HEK293 (cell line): ENCODE measurements around the gene MYORG.

Experiments
- BCL11A ChIP-seq: fragments of 450-650 bp; formaldehyde crosslinking; IDR thresholded peaks from 2 replicates; pipeline ENCODE4 v1.5.1; 2016; ENCODE audit warnings: low read depth, missing biosample characterization, missing genetic modification characterization
- BCL6B ChIP-seq: fragments of 450-650 bp; formaldehyde crosslinking; IDR thresholded peaks from 2 replicates; pipeline ENCODE4 v1.5.1; 2017; ENCODE audit warnings: missing biosample characterization, missing genetic modification characterization
- HOXC10 ChIP-seq: sonication (generic); formaldehyde crosslinking; IDR thresholded peaks from 2 replicates; pipeline ENCODE4 v1.8.1; 2023; ENCODE audit warnings: mild to moderate bottlenecking, missing genetic modification reagents
- HOXD13 ChIP-seq: sonication (generic); formaldehyde crosslinking; IDR thresholded peaks from 2 replicates; pipeline ENCODE4 v1.8.0; 2022; ENCODE audit warnings: missing genetic modification reagents, borderline replicate concordance
- KLF9 ChIP-seq: fragments of 450-650 bp; formaldehyde crosslinking; IDR thresholded peaks from 2 replicates; pipeline ENCODE4 v1.5.1; 2016; ENCODE audit warnings: missing biosample characterization, missing genetic modification characterization, low read depth
- PRDM4 ChIP-seq: fragments of 450-650 bp; formaldehyde crosslinking; IDR thresholded peaks from 2 replicates; pipeline ENCODE4 v1.5.1; 2017; ENCODE audit warnings: missing biosample characterization, missing genetic modification characterization
- SP7 ChIP-seq: fragments of 450-650 bp; formaldehyde crosslinking; IDR thresholded peaks from 2 replicates; pipeline ENCODE4 v1.5.1; 2016; ENCODE audit warnings: missing biosample characterization, missing genetic modification characterization
- WT1 ChIP-seq: fragments of 450-650 bp; formaldehyde crosslinking; IDR thresholded peaks from 2 replicates; pipeline ENCODE4 v1.5.1; 2016; ENCODE audit warnings: missing biosample characterization, missing genetic modification characterization
- YY2 ChIP-seq: fragments of 450-650 bp; formaldehyde crosslinking; IDR thresholded peaks from 2 replicates; pipeline ENCODE4 v1.5.1; 2016; ENCODE audit warnings: missing biosample characterization, missing genetic modification characterization
- ZBTB48 ChIP-seq: fragments of 450-650 bp; formaldehyde crosslinking; IDR thresholded peaks from 2 replicates; pipeline ENCODE4 v1.5.1; 2016; ENCODE audit warnings: missing biosample characterization, missing genetic modification characterization
- ZFP41 ChIP-seq: fragments of 450-650 bp; formaldehyde crosslinking; IDR thresholded peaks from 2 replicates; pipeline ENCODE4 v1.5.1; 2016; ENCODE audit warnings: missing biosample characterization, missing genetic modification characterization, borderline replicate concordance
- ZNF140 ChIP-seq: fragments of 450-650 bp; formaldehyde crosslinking; IDR thresholded peaks from 2 replicates; pipeline ENCODE4 v1.5.1; 2016; ENCODE audit warnings: missing biosample characterization, missing genetic modification characterization
- ZNF169 ChIP-seq: fragments of 450-650 bp; formaldehyde crosslinking; IDR thresholded peaks from 2 replicates; pipeline ENCODE4 v1.5.1; 2016; ENCODE audit warnings: missing biosample characterization, missing genetic modification characterization
- ZNF174 ChIP-seq: fragments of 450-650 bp; formaldehyde crosslinking; IDR thresholded peaks from 2 replicates; pipeline ENCODE4 v1.5.0; 2017; ENCODE audit warnings: missing biosample characterization, mild to moderate bottlenecking, missing genetic modification characterization
- ZNF202 ChIP-seq: fragments of 450-650 bp; formaldehyde crosslinking; IDR thresholded peaks from 2 replicates; pipeline ENCODE4 v1.5.1; 2016; ENCODE audit warnings: missing biosample characterization, missing genetic modification characterization, borderline replicate concordance
- ZNF214 ChIP-seq: fragments of 450-650 bp; formaldehyde crosslinking; IDR thresholded peaks from 2 replicates; pipeline ENCODE4 v1.5.1; 2017; ENCODE audit warnings: missing biosample characterization, mild to moderate bottlenecking, missing genetic modification characterization, borderline replicate concordance
- ZNF221 ChIP-seq: fragments of 450-650 bp; formaldehyde crosslinking; IDR thresholded peaks from 2 replicates; pipeline ENCODE4 v1.5.1; 2017; ENCODE audit warnings: missing biosample characterization, missing genetic modification characterization, borderline replicate concordance
- ZNF223 ChIP-seq: fragments of 450-650 bp; formaldehyde crosslinking; IDR thresholded peaks from 2 replicates; pipeline ENCODE4 v1.5.1; 2016; ENCODE audit warnings: missing biosample characterization, missing genetic modification characterization
- ZNF26 ChIP-seq: fragments of 450-650 bp; formaldehyde crosslinking; IDR thresholded peaks from 2 replicates; pipeline ENCODE4 v1.5.1; 2016; ENCODE audit warnings: missing biosample characterization, missing genetic modification characterization
- ZNF311 ChIP-seq: fragments of 450-650 bp; formaldehyde crosslinking; IDR thresholded peaks from 2 replicates; pipeline ENCODE4 v1.5.1; 2017; ENCODE audit warnings: missing biosample characterization, missing genetic modification characterization, borderline replicate concordance
- ZNF324 ChIP-seq: fragments of 450-650 bp; formaldehyde crosslinking; IDR thresholded peaks from 2 replicates; pipeline ENCODE4 v1.5.1; 2016; ENCODE audit warnings: missing biosample characterization, missing genetic modification characterization
- ZNF362 ChIP-seq: fragments of 450-650 bp; formaldehyde crosslinking; IDR thresholded peaks from 2 replicates; pipeline ENCODE4 v1.5.1; 2016; ENCODE audit warnings: missing biosample characterization, missing genetic modification characterization
- ZNF37A ChIP-seq: fragments of 450-650 bp; IDR thresholded peaks from 2 replicates; pipeline ENCODE4 v1.5.1; 2018; ENCODE audit warnings: missing biosample characterization, missing genetic modification characterization
- ZNF404 ChIP-seq: fragments of 450-650 bp; formaldehyde crosslinking; IDR thresholded peaks from 2 replicates; pipeline ENCODE4 v1.5.1; 2017; ENCODE audit warnings: missing biosample characterization, missing genetic modification characterization
- ZNF488 ChIP-seq: fragments of 450-650 bp; formaldehyde crosslinking; IDR thresholded peaks from 2 replicates; pipeline ENCODE4 v1.5.1; 2016; ENCODE audit warnings: missing biosample characterization, missing genetic modification characterization
- ZNF645 ChIP-seq: fragments of 450-650 bp; formaldehyde crosslinking; IDR thresholded peaks from 2 replicates; pipeline ENCODE4; 2016; ENCODE audit warnings: missing biosample characterization, missing genetic modification characterization
- ZNF76 ChIP-seq: fragments of 450-650 bp; formaldehyde crosslinking; IDR thresholded peaks from 2 replicates; pipeline ENCODE4; 2016; ENCODE audit warnings: low read depth, missing biosample characterization, missing genetic modification characterization, borderline replicate concordance
- ZNF776 ChIP-seq: fragments of 450-650 bp; formaldehyde crosslinking; IDR thresholded peaks from 2 replicates; pipeline ENCODE4 v1.5.0; 2017; ENCODE audit warnings: missing biosample characterization, missing genetic modification characterization, borderline replicate concordance
- ZNF791 ChIP-seq: fragments of 450-650 bp; formaldehyde crosslinking; IDR thresholded peaks from 2 replicates; pipeline ENCODE4 v1.5.1; 2016; ENCODE audit warnings: missing biosample characterization, missing genetic modification characterization

MYORG gene

GRCh38 chr9:34328987-34329832, 47.5 kb downstream of the MYORG start, which contains the start of the genes KIF24 and NUDT2 (continued):
- TF ChIP-seq ZNF76 (tag by site-specific recombination) = peak; percentile 54; the same call in 1 of the 2 replicates
- TF ChIP-seq KLF9 = no peak
- TF ChIP-seq ZNF221 (tag by site-specific recombination) = no peak
- TF ChIP-seq ZNF776 = no peak
- TF ChIP-seq ZNF645 (tag by site-specific recombination) = no peak
- TF ChIP-seq ZNF488 (tag by site-specific recombination) = no peak
- peak; percentile 63; the same call in 1 of the 2 replicates for TF ChIP-seq SP7
- TF ChIP-seq ZNF26 (tag by site-specific recombination) = no peak
- no peak for TF ChIP-seq ZFP41
- TF ChIP-seq ZNF214 (tag by site-specific recombination) = no peak
- peak; percentile 46 for TF ChIP-seq WT1 (tag by site-specific recombination)
- no peak for TF ChIP-seq ZNF311 (tag by site-specific recombination)
- peak; percentile 51; the same call in 1 of the 2 replicates for TF ChIP-seq ZNF324
- no peak for TF ChIP-seq ZNF37A (tag by site-specific recombination)
- TF ChIP-seq ZNF169 (tag by site-specific recombination) = no peak
- no peak for TF ChIP-seq HOXC10 (CRISPR knock-in tag)
- no peak for TF ChIP-seq ZNF223
- no peak for TF ChIP-seq ZNF362
- peak; percentile 15; the same call in 1 of the 2 replicates for TF ChIP-seq PRDM4 (tag by site-specific recombination)
- TF ChIP-seq ZNF174 (tag by site-specific recombination) = no peak
- no peak for TF ChIP-seq ZNF202 (tag by site-specific recombination)
- TF ChIP-seq ZNF404 (tag by site-specific recombination) = no peak
- no peak for TF ChIP-seq BCL11A (tag by site-specific recombination)
- TF ChIP-seq YY2 (tag by site-specific recombination) = no peak
- TF ChIP-seq ZNF140 (tag by site-specific recombination) = no peak
- peak; percentile 85 for TF ChIP-seq ZBTB48 (tag by site-specific recombination)
- no peak for TF ChIP-seq BCL6B
- no peak for TF ChIP-seq ZNF791 (tag by site-specific recombination)
- TF ChIP-seq HOXD13 (CRISPR knock-in tag) = no peak; the same call in 1 of the 2 replicates
